ENCODE measurements around the gene KPTN. TPM values are rescaled to one million over a fixed set of nuclear protein-coding genes. Genes with fewer than 3 reads are reported as not detected.

KPTN gene
- polyA plus RNA-seq, 1 donor (not counting 4 experiments of a cell fraction or from before 2014, with no cell fraction given): 7.3 TPM

- Histone ChIP-seq H3K9ac (ENCODE audit: control insufficient read depth, extremely low read depth, insufficient read depth, low read length) (no peak overlapping the region), H3K79me2 (ENCODE audit: control insufficient read depth, insufficient read depth, low read length) (no peaks in the 10 kb centered on the region), H3K9me3 (ENCODE audit: control insufficient read depth, low read depth, low read length) (no peaks in the 10 kb centered on the region), H3K36me3 (ENCODE audit: control insufficient read depth in 2 of 2, extremely low read depth in 1 of 2, insufficient read depth in 2 of 2, low read length in 2 of 2) (peaks cover 0 to 3% of the 10 kb centered on the region in 2 experiments), H3K27ac (ENCODE audit: control insufficient read depth, insufficient read depth, low read length) (no peak overlapping the region), H3K9me1 (ENCODE audit: control insufficient read depth, extremely low read depth, insufficient read depth, low read length) (no peaks in the 10 kb centered on the region), H2AFZ (ENCODE audit: control insufficient read depth, low read length) (no peak overlapping the region), H4K20me1 (ENCODE audit: control insufficient read depth, extremely low read depth, insufficient read depth, low read length) (no peaks in the 10 kb centered on the region), H3K27me3 (ENCODE audit: control insufficient read depth, extremely low read depth, insufficient read depth, low read length) (peaks cover 17% of the 10 kb centered on the region), H3K4me1 (ENCODE audit: control insufficient read depth, extremely low read depth, insufficient read depth, low read length) (no peaks in the 10 kb centered on the region), H3K4me2 (ENCODE audit: control insufficient read depth, extremely low read depth, insufficient read depth, low read depth, low read length) (no peak overlapping the region), H3K4me3 (ENCODE audit: control insufficient read depth in 2 of 3, extremely low read depth in 1 of 3, insufficient read depth in 2 of 3, low read depth in 1 of 3, low read length in 3 of 3) (no peak overlapping the region)
- FAIRE-seq (no peak), DNase-seq (ENCODE audit: low read depth, low spot score) (no peak)
- TF ChIP-seq CTCF (optimal IDR thresholded peaks at IDR 0.05 in 1 of 3, IDR thresholded peaks at IDR 0.05 in 1 of 3, conservative IDR thresholded peaks at IDR 0.05 in 1 of 3; ENCODE audit: extremely low read depth in 1 of 3, insufficient read depth in 2 of 3, low read length in 3 of 3): no peak
- TF ChIP-seq EZH2 (IDR thresholded peaks at IDR 0.05; ENCODE audit: low read length): no peak
- dilution Hi-C loops (cut with MboI; ENCODE audit: extremely low pct_ligation_motif_present, low sequenced_read_pairs): no loop called here
Observed at GRCh38 chr19:47475465-47475864, 8.6 kb downstream of the KPTN start.

GRCh38 chr19:47473336-47473735 lies 10.7 kb downstream of the KPTN start:
- Histone ChIP-seq H3K27ac (ENCODE audit: control insufficient read depth, insufficient read depth, low read length) (no peak overlapping the region), H3K9me3 (ENCODE audit: control insufficient read depth, low read depth, low read length) (no peaks in the 10 kb centered on the region), H3K36me3 (ENCODE audit: control insufficient read depth in 2 of 2, extremely low read depth in 1 of 2, insufficient read depth in 2 of 2, low read length in 2 of 2) (peaks cover 0 to 3% of the 10 kb centered on the region in 2 experiments), H4K20me1 (ENCODE audit: control insufficient read depth, extremely low read depth, insufficient read depth, low read length) (no peaks in the 10 kb centered on the region), H3K79me2 (ENCODE audit: control insufficient read depth, insufficient read depth, low read length) (no peaks in the 10 kb centered on the region), H3K4me1 (ENCODE audit: control insufficient read depth, extremely low read depth, insufficient read depth, low read length) (no peaks in the 10 kb centered on the region), H2AFZ (ENCODE audit: control insufficient read depth, low read length) (no peak overlapping the region), H3K9me1 (ENCODE audit: control insufficient read depth, extremely low read depth, insufficient read depth, low read length) (no peaks in the 10 kb centered on the region), H3K4me3 (ENCODE audit: control insufficient read depth in 2 of 3, extremely low read depth in 1 of 3, insufficient read depth in 2 of 3, low read depth in 1 of 3, low read length in 3 of 3) (no peak overlapping the region), H3K27me3 (ENCODE audit: control insufficient read depth, extremely low read depth, insufficient read depth, low read length) (peaks cover 38% of the 10 kb centered on the region), H3K4me2 (ENCODE audit: control insufficient read depth, extremely low read depth, insufficient read depth, low read depth, low read length) (no peak overlapping the region), H3K9ac (ENCODE audit: control insufficient read depth, extremely low read depth, insufficient read depth, low read length) (no peak overlapping the region)
- dilution Hi-C loops (cut with MboI; ENCODE audit: extremely low pct_ligation_motif_present, low sequenced_read_pairs): no loop called here
- FAIRE-seq (no peak), DNase-seq (ENCODE audit: low read depth, low spot score) (no peak)
- TF ChIP-seq CTCF (optimal IDR thresholded peaks at IDR 0.05 in 1 of 3, IDR thresholded peaks at IDR 0.05 in 1 of 3, conservative IDR thresholded peaks at IDR 0.05 in 1 of 3; ENCODE audit: extremely low read depth in 1 of 3, insufficient read depth in 2 of 3, low read length in 3 of 3) (no peak), EZH2 (IDR thresholded peaks at IDR 0.05; ENCODE audit: low read length) (no peak)
